Caco-2 (cell line): ENCODE measurements around the gene PYHIN1. TPM values are rescaled to one million over a fixed set of nuclear protein-coding genes. Genes with fewer than 3 reads are reported as not detected.

ENCODE experiments used
- BruUV-seq: library from RNA; stranded (reverse); fragments of 400-500 nt; replicated peaks from 2 replicates; lab custom pipeline; 2021; lab: Mats Ljungman, UMichigan
- CTCF ChIA-PET: fragments of 300-600 bp; sonication (Branson Sonifier 250); formaldehyde crosslinking; loops from one replicate; lab custom pipeline; 2022; ENCODE audit warnings: antibody characterized with exemption; lab: Charles Lee
- POLR2A ChIA-PET: fragments of 300-600 bp; sonication (Branson Sonifier 250); formaldehyde crosslinking; loops from one replicate; lab custom pipeline; 2022; ENCODE audit warnings: antibody characterized with exemption; lab: Charles Lee
- DNase-seq, 2 experiments: peaks; one replicate each; pipeline versions ENCODE4 v3.0.0 to v3.0.0-alpha.2; 2020 to 2022
- H3K27me3 ChIP-seq: replicated peaks from 2 replicates; pipeline ENCODE4 v1.6.0; 2011; ENCODE audit warnings: low read length; ENCODE audit not compliant: control insufficient read depth, insufficient read depth
- H3K36me3 ChIP-seq: 2 replicates; pipeline ENCODE4 v1.5.1; 2011; ENCODE audit warnings: low read length; ENCODE audit not compliant: control insufficient read depth, insufficient read depth
- H3K4me1 ChIP-seq: fragments of 250-450 bp; sonication (Bioruptor Pico); 2 replicates; pipeline ENCODE4 v1.5.1; 2020; ENCODE audit warnings: mild to moderate bottlenecking
- H3K4me3 ChIP-seq: 2 replicates; pipeline ENCODE4 v1.5.1; 2011; ENCODE audit warnings: low read depth, mild to moderate bottlenecking, control low read depth, low read length
- H3K9me3 ChIP-seq: fragments of 250-450 bp; sonication (Bioruptor Pico); 2 replicates; pipeline ENCODE4 v1.5.1; 2020; ENCODE audit warnings: mild to moderate bottlenecking, moderate library complexity
- H3K27ac Mint-ChIP-seq: one replicate; pipeline ENCODE4 v1.8.0; 2022; ENCODE audit warnings: mixed read lengths; ENCODE audit not compliant: unreplicated experiment
- H3K27me3 Mint-ChIP-seq: one replicate; pipeline ENCODE4 v1.8.0; 2022; ENCODE audit warnings: mixed read lengths; ENCODE audit not compliant: insufficient read depth, unreplicated experiment
- H3K36me3 Mint-ChIP-seq: one replicate; pipeline ENCODE4 v1.8.0; 2022; ENCODE audit warnings: mild to moderate bottlenecking, mixed read lengths; ENCODE audit not compliant: insufficient read depth, unreplicated experiment
- H3K4me1 Mint-ChIP-seq: one replicate; pipeline ENCODE4 v1.8.0; 2022; ENCODE audit warnings: low read depth, mixed read lengths; ENCODE audit not compliant: unreplicated experiment
- H3K4me3 Mint-ChIP-seq: one replicate; pipeline ENCODE4 v1.8.0; 2022; ENCODE audit warnings: mild to moderate bottlenecking, moderate library complexity, mixed read lengths; ENCODE audit not compliant: unreplicated experiment
- H3K9me3 Mint-ChIP-seq: one replicate; pipeline ENCODE4 v1.8.0; 2022; ENCODE audit warnings: mixed read lengths; ENCODE audit not compliant: unreplicated experiment
- CTCF ChIP-seq, 2 experiments: fragments of 200-600 bp in 1 of 2; IDR thresholded peaks; 1 replicate in 1 of 2; 2 replicates in 1 of 2; pipeline versions ENCODE4 v1.5.1 to v1.8.0; 2011 to 2022; ENCODE audit warnings: antibody characterized with exemption in 1 of 2, control low read depth in 1 of 2, inconsistent platforms in 1 of 2, low read depth in 1 of 2, low read length in 1 of 2, mild to moderate bottlenecking in 1 of 2, moderate library complexity in 1 of 2; ENCODE audit not compliant: insufficient read depth in 1 of 2, severe bottlenecking in 1 of 2, unreplicated experiment in 1 of 2
- intact Hi-C: fragments of 100-400 bp; cut with micrococcal nuclease; formaldehyde crosslinking; loops from one replicate; pipeline ENCODE4 v1.10.0; 2022; ENCODE audit not compliant: unreplicated experiment
- total RNA-seq: library from RNA; stranded (reverse); gene quantifications from 2 replicates; pipeline ENCODE4 v1.2.3, GENCODE V29; 2022

The PYHIN1 gene
- total RNA-seq, 1 experiment from 2014 or later = not detected

GRCh38 chr1:158943059-158943458, 11.7 kb downstream of the PYHIN1 start:
- no peaks in the 10 kb centered on the region for H3K9me3 Mint-ChIP-seq
- H3K4me3 Mint-ChIP-seq = no peak overlapping the region
- H3K9me3 ChIP-seq = peaks cover 2% of the 10 kb centered on the region; the same call in 1 of the 2 replicates
- peaks cover 12% of the 10 kb centered on the region for H3K27me3 Mint-ChIP-seq
- no peaks in the 10 kb centered on the region for H3K36me3 ChIP-seq
- no peak overlapping the region for H3K4me3 ChIP-seq
- no peak for TF ChIP-seq CTCF (IDR thresholded peaks at IDR 0.05; ENCODE audit: insufficient read depth in 1 of 2, low read depth in 1 of 2, low read length in 1 of 2, severe bottlenecking in 1 of 2, unreplicated experiment in 1 of 2)
- no peaks in the 10 kb centered on the region for H3K4me1 ChIP-seq
- ChIA-PET CTCF (no interaction called here), POLR2A (no interaction called here)
- H3K36me3 Mint-ChIP-seq = no peaks in the 10 kb centered on the region
- BruUV-seq = no TSS peak
- intact Hi-C loops = no loop called here
- no peaks in the 10 kb centered on the region for H3K27me3 ChIP-seq
- no peak for DNase-seq
- H3K4me1 Mint-ChIP-seq = no peaks in the 10 kb centered on the region
- H3K27ac Mint-ChIP-seq = no peak overlapping the region

- Mint-ChIP-seq H3K4me3 (no peak overlapping the region), H3K27me3 (peaks cover 6% of the 10 kb centered on the region), H3K9me3 (no peaks in the 10 kb centered on the region), H3K27ac (no peak overlapping the region), H3K4me1 (no peaks in the 10 kb centered on the region), H3K36me3 (no peaks in the 10 kb centered on the region)
- no TSS peak for BruUV-seq
- peaks cover 2% of the 10 kb centered on the region; the same call in 1 of the 2 replicates for H3K9me3 ChIP-seq
- H3K4me3 ChIP-seq = no peak overlapping the region
- H3K4me1 ChIP-seq = no peaks in the 10 kb centered on the region
- no peak for TF ChIP-seq CTCF (IDR thresholded peaks at IDR 0.05; ENCODE audit: insufficient read depth in 1 of 2, low read depth in 1 of 2, low read length in 1 of 2, severe bottlenecking in 1 of 2, unreplicated experiment in 1 of 2)
- CTCF ChIA-PET = no interaction called here
- intact Hi-C loops = no loop called here
- POLR2A ChIA-PET = no interaction called here
- no peaks in the 10 kb centered on the region for H3K27me3 ChIP-seq
- no peak for DNase-seq
- H3K36me3 ChIP-seq = no peaks in the 10 kb centered on the region
These were observed 13.7 kb downstream of the PYHIN1 start for GRCh38 chr1:158945061-158945460.

GRCh38 chr1:158946785-158947184, 15.4 kb downstream of the PYHIN1 start:
- POLR2A ChIA-PET = no interaction called here
- Histone ChIP-seq H3K36me3 (no peaks in the 10 kb centered on the region), H3K4me3 (no peak overlapping the region), H3K4me1 (no peaks in the 10 kb centered on the region), H3K9me3 (peaks cover 2% of the 10 kb centered on the region; the same call in 1 of the 2 replicates), H3K27me3 (no peaks in the 10 kb centered on the region)
- H3K4me3 Mint-ChIP-seq = no peak overlapping the region
- H3K36me3 Mint-ChIP-seq = no peaks in the 10 kb centered on the region
- no peak overlapping the region for H3K27ac Mint-ChIP-seq
- BruUV-seq = no TSS peak
- H3K4me1 Mint-ChIP-seq = no peaks in the 10 kb centered on the region
- TF ChIP-seq CTCF (IDR thresholded peaks at IDR 0.05; ENCODE audit: insufficient read depth in 1 of 2, low read depth in 1 of 2, low read length in 1 of 2, severe bottlenecking in 1 of 2, unreplicated experiment in 1 of 2) = no peak
- intact Hi-C loops = no loop called here
- no peaks in the 10 kb centered on the region for H3K9me3 Mint-ChIP-seq
- DNase-seq = no peak
- H3K27me3 Mint-ChIP-seq = peaks cover 6% of the 10 kb centered on the region
- CTCF ChIA-PET = no interaction called here
